DOHH2 (cell line): Measurements from ENCODE around the gene CYTH1.

Experiments used
- H3F3A ChIP-seq: fragments of 200-600 bp; sonication (generic), shearing (Covaris generic); 2 replicates; pipeline ENCODE4 v1.6.0; 2016; ENCODE audit warnings: antibody characterized with exemption, mild to moderate bottlenecking; ENCODE audit not compliant: control insufficient read depth, insufficient read depth
- H3K27ac ChIP-seq: fragments of 200-600 bp; sonication (generic); 2 replicates; pipeline ENCODE4 v1.5.1; 2014; ENCODE audit warnings: low read depth, mild to moderate bottlenecking, low read length, moderate library complexity
- H3K27me3 ChIP-seq: fragments of 200-600 bp; sonication (generic); 2 replicates; pipeline ENCODE4 v1.6.1; 2014; ENCODE audit warnings: mild to moderate bottlenecking, low read length, mixed read lengths; ENCODE audit not compliant: control insufficient read depth
- H3K36me3 ChIP-seq: fragments of 200-600 bp; sonication (generic); 2 replicates; pipeline ENCODE4 v1.6.1; 2014; ENCODE audit warnings: mild to moderate bottlenecking, low read length, moderate library complexity, mixed read lengths; ENCODE audit not compliant: control insufficient read depth
- H3K4me1 ChIP-seq: fragments of 200-600 bp; sonication (generic); 2 replicates; pipeline ENCODE4 v1.6.1; 2014; ENCODE audit warnings: mild to moderate bottlenecking, low read length, mixed read lengths; ENCODE audit not compliant: control insufficient read depth
- H3K4me2 ChIP-seq: fragments of 200-600 bp; sonication (generic); 2 replicates; pipeline ENCODE4 v1.6.0; 2014; ENCODE audit warnings: mild to moderate bottlenecking, low read length, moderate library complexity
- H3K4me3 ChIP-seq: fragments of 200-600 bp; sonication (generic); 2 replicates; pipeline ENCODE4 v1.5.1; 2014; ENCODE audit warnings: mild to moderate bottlenecking, low read length, mixed read lengths
- H3K79me2 ChIP-seq: fragments of 200-600 bp; sonication (generic); 2 replicates; pipeline ENCODE4 v1.6.1; 2014; ENCODE audit warnings: mild to moderate bottlenecking, low read length, mixed read lengths; ENCODE audit not compliant: control insufficient read depth
- H3K9me2 ChIP-seq: fragments of 200-600 bp; sonication (generic); replicated peaks from 2 replicates; pipeline ENCODE4 v1.6.1; 2014; ENCODE audit warnings: mild to moderate bottlenecking, low read length, mixed read lengths; ENCODE audit not compliant: control insufficient read depth
- H3K9me3 ChIP-seq: fragments of 200-600 bp; sonication (generic); 2 replicates; pipeline ENCODE4 v1.6.1; 2014; ENCODE audit warnings: antibody characterized with exemption, low read length, mixed read lengths; ENCODE audit not compliant: control insufficient read depth, insufficient read depth
- H4K20me1 ChIP-seq: fragments of 200-600 bp; sonication (generic); 2 replicates; pipeline ENCODE4 v1.6.0; 2014; ENCODE audit warnings: low read depth, mild to moderate bottlenecking, antibody characterized with exemption, low read length, moderate library complexity; ENCODE audit not compliant: control insufficient read depth, insufficient read depth
- CTCF ChIP-seq: fragments of 200-600 bp; sonication (generic); IDR thresholded peaks from one replicate; pipeline ENCODE4 v1.5.1; 2014; ENCODE audit warnings: antibody characterized with exemption, mild to moderate bottlenecking, low read depth, low read length; ENCODE audit not compliant: poor library complexity, severe bottlenecking
- EZH2phosphoT487 ChIP-seq: fragments of 200-600 bp; sonication (generic); IDR thresholded peaks from 2 replicates; pipeline ENCODE4 v1.6.1; 2017; ENCODE audit warnings: borderline replicate concordance, mild to moderate bottlenecking, antibody characterized with exemption, low read length, moderate library complexity, mixed read lengths

The CYTH1 gene

DNA sequence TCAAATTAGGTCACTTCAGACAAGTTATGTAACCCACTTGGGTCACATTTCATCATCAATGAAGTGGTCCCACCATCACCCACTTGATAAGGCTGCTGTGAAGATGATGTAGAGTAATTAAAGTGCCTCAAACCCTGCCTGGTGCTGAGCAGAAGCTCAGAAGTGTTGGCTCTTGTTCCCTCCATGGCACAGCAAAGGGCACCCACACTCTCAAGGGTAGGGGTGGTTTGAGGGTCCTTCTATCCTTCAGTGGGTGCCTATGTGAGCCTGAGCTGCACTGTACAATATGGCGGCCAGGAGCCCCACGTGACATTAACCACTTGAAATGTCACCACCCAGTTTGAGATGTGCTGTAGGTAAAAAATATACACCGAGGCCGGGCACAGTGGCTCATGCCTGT is 71.5 kb downstream of the CYTH1 start:
- H3K79me2 ChIP-seq: peaks cover 86% of the 10 kb centered on the region
- H3K9me3 ChIP-seq: no peaks in the 10 kb centered on the region
- peak overlapping the region; percentile 54 for H3K4me3 ChIP-seq
- peaks cover 34% of the 10 kb centered on the region for H3F3A ChIP-seq
- no peak for TF ChIP-seq CTCF
- no peak for TF ChIP-seq EZH2phosphoT487
- H3K4me1 ChIP-seq: peaks cover 97% of the 10 kb centered on the region
- no peaks in the 10 kb centered on the region for H3K27me3 ChIP-seq
- no peaks in the 10 kb centered on the region for H4K20me1 ChIP-seq
- H3K27ac ChIP-seq: peak overlapping the region; percentile 90
- peak overlapping the region; percentile 76 for H3K4me2 ChIP-seq
- peaks cover 48% of the 10 kb centered on the region for H3K36me3 ChIP-seq
- H3K9me2 ChIP-seq: no peaks in the 10 kb centered on the region

DNA sequence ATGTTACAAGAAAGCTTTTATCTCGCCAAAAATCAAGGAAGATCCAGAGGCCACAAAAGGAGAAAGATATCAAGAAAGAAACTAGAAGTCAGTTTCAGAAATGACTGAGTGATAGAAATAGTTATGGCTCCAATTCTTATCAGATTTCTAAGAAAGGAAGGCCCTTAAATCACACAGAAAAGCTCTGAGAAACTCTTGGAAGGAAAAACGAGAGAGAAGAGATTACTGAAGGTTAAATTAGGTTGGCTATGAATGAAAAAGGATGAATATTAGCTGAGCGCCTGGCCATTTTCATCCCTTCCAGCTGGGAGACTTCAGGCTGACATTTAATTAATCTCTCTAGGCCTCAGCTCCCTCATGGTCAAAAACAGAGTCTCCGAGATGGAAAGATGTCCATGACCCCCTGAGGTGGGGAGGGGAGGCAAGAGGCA is 72.3 kb downstream of the CYTH1 start:
- TF ChIP-seq EZH2phosphoT487 (no peak), CTCF (no peak)
- H3K4me1 ChIP-seq: peaks cover 92% of the 10 kb centered on the region
- H3K36me3 ChIP-seq: peaks cover 49% of the 10 kb centered on the region
- no peaks in the 10 kb centered on the region for H3K27me3 ChIP-seq
- H3K4me2 ChIP-seq: peak overlapping the region; percentile 76
- H3F3A ChIP-seq: peaks cover 34% of the 10 kb centered on the region
- no peaks in the 10 kb centered on the region for H3K9me3 ChIP-seq
- H3K4me3 ChIP-seq: peak overlapping the region; percentile 54
- peaks cover 86% of the 10 kb centered on the region for H3K79me2 ChIP-seq
- H3K27ac ChIP-seq: peak overlapping the region; percentile 90
- H4K20me1 ChIP-seq: no peaks in the 10 kb centered on the region
- no peaks in the 10 kb centered on the region for H3K9me2 ChIP-seq

DNA sequence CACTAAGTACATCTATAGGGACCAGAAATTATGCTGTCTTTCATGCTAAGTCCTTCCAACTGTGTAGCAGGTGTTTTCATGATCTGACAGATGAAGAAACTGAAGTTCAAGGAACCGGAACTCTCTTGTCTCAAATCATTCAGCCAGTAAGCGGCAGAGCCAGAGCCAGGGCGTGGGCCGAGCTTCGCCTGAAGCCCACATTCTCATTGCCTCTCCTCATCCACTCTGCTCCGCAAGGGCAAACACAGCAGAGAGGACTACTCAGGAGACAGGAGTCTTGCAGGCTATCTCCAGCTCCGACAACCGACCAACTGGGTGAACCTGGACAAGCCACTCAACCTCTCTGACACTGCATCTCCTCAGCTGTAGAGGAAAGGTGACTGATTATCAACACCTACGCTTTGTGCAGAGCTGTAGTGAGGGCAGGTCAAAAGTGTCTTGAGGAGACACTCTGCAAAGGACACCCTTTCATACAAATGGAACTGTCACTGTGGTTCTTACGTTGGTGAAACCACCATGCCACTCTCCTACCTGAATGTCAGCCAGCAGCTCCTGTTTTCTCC is 72.9 kb downstream of the CYTH1 start:
- Histone ChIP-seq H3K4me1 (peaks cover 87% of the 10 kb centered on the region), H3K9me2 (no peaks in the 10 kb centered on the region), H3K9me3 (no peaks in the 10 kb centered on the region), H3K27me3 (no peaks in the 10 kb centered on the region), H3K79me2 (peaks cover 84% of the 10 kb centered on the region), H4K20me1 (no peaks in the 10 kb centered on the region), H3K36me3 (peaks cover 54% of the 10 kb centered on the region), H3K4me3 (peak overlapping the region; percentile 54), H3K27ac (peak overlapping the region; percentile 90), H3K4me2 (peak overlapping the region; percentile 76), H3F3A (peaks cover 34% of the 10 kb centered on the region)
- TF ChIP-seq EZH2phosphoT487: no peak
- no peak for TF ChIP-seq CTCF
